GM18909 (cell line): ENCODE results near the gene NLRP7.
"Not testable (repeated sequence)": the region's sequence is repeated elsewhere in the genome, so short reads cannot be mapped to it uniquely, and the experiment has no call there.

Experiments used
- ATAC-seq: cut with Tn5 transposase; IDR thresholded peaks from one replicate; pipeline ENCODE4 v1.9.1; 2021; ENCODE audit warnings: mild to moderate bottlenecking; ENCODE audit not compliant: unreplicated experiment, poor library complexity

The NLRP7 gene

GRCh38 chr19:54921082-54921481, 26.2 kb downstream of the NLRP7 start:
- ATAC-seq = no peak

GRCh38 chr19:54919646-54920563, 27.4 kb downstream of the NLRP7 start:
- not testable (repeated sequence) for ATAC-seq

- no peak for ATAC-seq
These were observed 28.8 kb downstream of the NLRP7 start for GRCh38 chr19:54918499-54918898.

GRCh38 chr19:54916822-54917221, 30.5 kb downstream of the NLRP7 start:
- ATAC-seq = no peak

GRCh38 chr19:54907899-54908298, 39.4 kb downstream of the NLRP7 start:
- not testable (repeated sequence) for ATAC-seq

- ATAC-seq = no peak
These were observed 40.5 kb downstream of the NLRP7 start for GRCh38 chr19:54906819-54907218.

GRCh38 chr19:54905803-54906511, 41.4 kb downstream of the NLRP7 start, which contains the start of gene NCR1:
TSS of gene NCR1 (plus strand) at chr19:54906148. CDS start at chr19:54906188, 40 bp downstream.
- ATAC-seq = no peak

- ATAC-seq = no peak
These were observed 41.9 kb downstream of the NLRP7 start for GRCh38 chr19:54905421-54905802.

- not testable (repeated sequence) for ATAC-seq
These were observed 43.1 kb downstream of the NLRP7 start for GRCh38 chr19:54904261-54904660.

- no peak for ATAC-seq
These were observed 44.0 kb downstream of the NLRP7 start for GRCh38 chr19:54903303-54903702.

GRCh38 chr19:54902061-54902460, 45.3 kb downstream of the NLRP7 start:
- ATAC-seq = no peak

GRCh38 chr19:54901153-54901552, 46.2 kb downstream of the NLRP7 start:
- not testable (repeated sequence) for ATAC-seq

GRCh38 chr19:54899646-54900045, 47.7 kb downstream of the NLRP7 start:
- not testable (repeated sequence) for ATAC-seq

GRCh38 chr19:54898685-54899084, 48.6 kb downstream of the NLRP7 start:
- not testable (repeated sequence) for ATAC-seq

- no peak for ATAC-seq
These were observed 51.3 kb downstream of the NLRP7 start for GRCh38 chr19:54896036-54896435.

- ATAC-seq = not testable (repeated sequence)
These were observed 53.2 kb downstream of the NLRP7 start for GRCh38 chr19:54894106-54894505.

- no peak for ATAC-seq
These were observed 53.9 kb downstream of the NLRP7 start for GRCh38 chr19:54893406-54893805.

- no peak for ATAC-seq
These were observed 57.8 kb downstream of the NLRP7 start for GRCh38 chr19:54889566-54889965.

GRCh38 chr19:54888239-54888638, 59.1 kb downstream of the NLRP7 start:
- ATAC-seq = no peak

GRCh38 chr19:54883228-54883627, 64.1 kb downstream of the NLRP7 start:
- no peak for ATAC-seq

GRCh38 chr19:54882758-54883157, 64.6 kb downstream of the NLRP7 start:
- no peak for ATAC-seq
